ENCODE measurements around the gene ARHGAP9.

DNA sequence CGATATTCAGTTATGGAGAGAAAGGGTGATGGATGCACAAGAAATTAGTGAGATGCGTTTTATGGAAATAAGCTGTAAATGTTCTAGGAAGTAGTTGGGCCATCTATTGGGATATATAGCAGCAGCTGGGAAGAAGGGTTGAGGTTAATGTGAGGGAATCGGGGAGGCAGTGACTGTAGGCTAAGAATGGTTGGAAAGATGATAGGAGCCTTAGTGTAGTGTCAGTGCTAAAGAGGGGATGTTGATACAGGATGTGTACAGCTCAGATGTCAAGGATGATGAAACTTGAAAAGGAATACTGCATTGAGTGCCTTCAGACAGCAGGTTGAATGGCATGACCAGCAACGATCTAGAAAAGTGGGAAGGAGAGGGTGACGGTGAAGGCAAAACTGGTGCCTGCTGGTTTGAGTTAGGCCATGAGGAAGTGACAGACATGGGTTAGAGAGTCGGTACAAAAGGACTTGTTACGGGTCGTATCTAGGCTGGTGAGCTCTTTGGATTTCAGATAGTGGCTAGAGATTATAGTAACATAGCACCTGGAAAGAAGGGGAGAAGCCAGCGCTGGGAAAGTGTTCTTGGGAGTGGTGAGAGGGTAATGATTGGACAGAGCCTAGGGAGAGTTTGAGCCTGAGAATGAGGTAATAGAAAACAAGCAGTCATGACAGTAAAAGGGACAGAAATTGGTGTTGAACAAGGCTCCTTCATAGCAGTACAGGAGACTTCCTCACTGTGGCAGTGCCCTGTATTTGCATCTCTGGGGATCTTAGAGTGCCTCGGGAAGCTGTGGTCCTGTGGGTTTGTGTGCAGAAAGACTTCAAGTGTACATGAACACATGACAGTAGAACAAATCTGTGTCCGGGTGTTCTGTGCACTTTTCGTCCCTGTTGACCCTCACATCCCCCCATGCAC, 17.8 kb upstream of the ARHGAP9 start:
- TF ChIP-seq, protein P1, sequence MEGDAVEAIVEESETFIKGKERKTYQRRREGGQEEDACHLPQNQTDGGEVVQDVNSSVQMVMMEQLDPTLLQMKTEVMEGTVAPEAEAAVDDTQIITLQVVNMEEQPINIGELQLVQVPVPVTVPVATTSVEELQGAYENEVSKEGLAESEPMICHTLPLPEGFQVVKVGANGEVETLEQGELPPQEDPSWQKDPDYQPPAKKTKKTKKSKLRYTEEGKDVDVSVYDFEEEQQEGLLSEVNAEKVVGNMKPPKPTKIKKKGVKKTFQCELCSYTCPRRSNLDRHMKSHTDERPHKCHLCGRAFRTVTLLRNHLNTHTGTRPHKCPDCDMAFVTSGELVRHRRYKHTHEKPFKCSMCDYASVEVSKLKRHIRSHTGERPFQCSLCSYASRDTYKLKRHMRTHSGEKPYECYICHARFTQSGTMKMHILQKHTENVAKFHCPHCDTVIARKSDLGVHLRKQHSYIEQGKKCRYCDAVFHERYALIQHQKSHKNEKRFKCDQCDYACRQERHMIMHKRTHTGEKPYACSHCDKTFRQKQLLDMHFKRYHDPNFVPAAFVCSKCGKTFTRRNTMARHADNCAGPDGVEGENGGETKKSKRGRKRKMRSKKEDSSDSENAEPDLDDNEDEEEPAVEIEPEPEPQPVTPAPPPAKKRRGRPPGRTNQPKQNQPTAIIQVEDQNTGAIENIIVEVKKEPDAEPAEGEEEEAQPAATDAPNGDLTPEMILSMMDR (IDR thresholded peaks at IDR 0.05; ENCODE audit: insufficient read depth, low read length) = no peak
- TF ChIP-seq POLR2AphosphoS5 (IDR thresholded peaks at IDR 0.05; ENCODE audit: low read depth) = no peak
